HG02588 (cell line): ENCODE results near the gene NCAN.

Experiments
- ATAC-seq: cut with Tn5 transposase; IDR thresholded peaks from one replicate; pipeline ENCODE4 v1.9.1; 2021; ENCODE audit warnings: mild to moderate bottlenecking, moderate library complexity; ENCODE audit not compliant: unreplicated experiment

The NCAN gene

GRCh38 chr19:19258589-19259338 is 47.0 kb downstream of the NCAN start:
- no peak for ATAC-seq

GRCh38 chr19:19259741-19260140 is 48.0 kb downstream of the NCAN start:
- no peak for ATAC-seq

DNA sequence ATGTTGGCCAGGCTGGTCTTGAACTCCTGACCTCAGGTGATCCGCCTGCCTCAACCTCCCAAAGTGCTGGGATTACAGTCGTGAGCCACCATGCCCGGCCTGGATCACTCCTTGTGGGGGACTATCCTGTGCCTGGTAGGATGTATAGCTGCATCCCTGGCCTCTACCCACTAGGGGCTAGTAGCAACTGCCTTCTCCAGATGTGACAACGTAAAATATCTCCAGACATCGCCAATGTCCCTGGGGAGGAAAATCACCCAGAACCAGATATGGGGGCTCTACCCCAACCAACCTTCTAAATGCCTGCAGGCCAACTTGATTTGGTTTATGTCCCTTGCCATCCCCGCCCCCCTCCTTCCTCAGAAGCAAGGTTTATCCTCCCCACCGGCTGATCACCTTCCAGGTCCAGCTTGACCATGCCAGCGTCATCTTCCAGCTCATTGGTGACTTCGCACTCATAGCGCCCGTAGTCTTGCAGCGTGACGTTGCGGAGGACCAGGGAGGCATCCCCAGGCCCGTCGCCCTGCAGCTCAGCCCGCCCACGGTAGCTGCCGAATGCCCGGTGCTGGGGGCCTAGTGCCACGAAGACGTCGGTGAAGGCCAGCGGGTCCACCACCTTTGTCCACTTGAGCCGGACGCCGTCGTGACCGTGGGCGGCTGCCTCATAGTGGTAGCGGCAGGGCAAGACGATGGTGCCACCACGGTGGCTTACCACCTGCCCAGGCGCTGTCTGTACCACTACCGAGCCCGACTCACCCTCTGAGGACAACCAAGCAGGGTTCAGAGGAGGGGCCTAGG is 48.9 kb downstream of the NCAN start:
- ATAC-seq: no peak

GRCh38 chr19:19261350-19262189 is 49.8 kb downstream of the NCAN start:
- ATAC-seq: no peak

- ATAC-seq: no peak
Observed at GRCh38 chr19:19262190-19263057, 50.7 kb downstream of the NCAN start.

DNA sequence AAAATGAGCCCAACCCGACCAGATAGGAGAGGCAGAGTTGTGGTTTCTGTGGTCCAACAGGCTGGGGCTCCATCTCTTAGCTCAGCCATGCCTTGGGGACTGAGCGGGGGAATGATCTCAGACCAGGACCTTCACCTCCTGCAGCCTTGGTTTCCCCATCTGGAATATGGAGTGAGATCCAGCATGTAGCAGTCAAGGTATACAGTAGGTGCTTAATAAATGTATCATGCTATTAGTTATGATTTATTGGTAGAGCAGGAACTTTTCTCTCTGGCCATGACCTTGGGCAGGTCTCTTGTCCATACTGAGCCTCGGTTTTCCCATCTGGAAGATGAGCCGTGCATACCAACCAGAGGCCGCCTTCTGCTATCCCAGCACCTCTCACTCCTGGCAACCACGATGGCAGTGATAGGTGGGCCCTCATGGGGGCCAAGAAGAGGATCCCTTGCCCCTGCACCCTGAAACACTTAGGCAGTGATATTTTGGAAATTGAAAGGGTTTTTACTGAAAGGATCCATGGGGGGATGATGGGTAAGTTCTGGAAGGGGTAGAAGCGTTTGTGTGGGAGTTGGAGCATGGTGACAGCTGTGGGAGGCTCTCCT is 52.2 kb downstream of the NCAN start:
- ATAC-seq: no peak

GRCh38 chr19:19267305-19267704 is 55.5 kb downstream of the NCAN start:
- ATAC-seq: no peak

GRCh38 chr19:19268453-19269385 is 57.0 kb downstream of the NCAN start:
- no peak for ATAC-seq

DNA sequence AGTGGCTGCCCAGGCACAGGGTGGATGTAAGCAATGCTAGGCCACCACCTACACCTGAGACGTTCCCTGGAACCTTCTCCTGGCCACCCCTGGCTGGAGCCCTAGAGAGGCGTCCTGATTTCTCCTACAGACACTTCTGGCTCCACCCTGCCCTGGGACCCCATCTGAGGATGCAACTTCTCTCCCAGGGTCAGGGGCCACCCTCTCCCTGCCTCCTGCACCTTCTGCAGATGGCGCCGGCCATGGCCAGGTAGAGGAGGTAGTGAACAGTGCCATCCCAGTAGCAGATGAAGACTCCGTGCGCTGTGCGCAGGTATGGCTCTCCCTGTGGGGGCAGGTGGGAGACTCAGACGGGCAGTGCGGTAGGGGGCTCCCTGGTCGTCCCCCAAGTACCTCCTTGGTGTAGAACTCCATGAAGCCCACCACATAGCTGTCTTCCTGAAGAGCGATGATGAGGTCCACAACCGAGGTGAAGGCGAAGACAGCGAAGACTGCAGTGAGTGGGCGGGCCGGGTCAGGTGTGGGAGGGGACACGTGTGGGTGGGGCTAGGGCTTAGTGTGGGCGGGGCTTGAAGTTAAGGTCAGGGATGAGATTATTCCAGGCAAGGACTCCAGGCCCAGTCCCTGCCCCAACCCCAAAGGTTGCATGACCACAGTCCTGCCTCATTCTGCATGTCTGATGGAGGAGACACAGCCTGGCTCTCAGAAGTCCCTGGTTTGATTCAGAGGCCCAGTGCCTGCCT is 58.4 kb downstream of the NCAN start:
- ATAC-seq: no peak

DNA sequence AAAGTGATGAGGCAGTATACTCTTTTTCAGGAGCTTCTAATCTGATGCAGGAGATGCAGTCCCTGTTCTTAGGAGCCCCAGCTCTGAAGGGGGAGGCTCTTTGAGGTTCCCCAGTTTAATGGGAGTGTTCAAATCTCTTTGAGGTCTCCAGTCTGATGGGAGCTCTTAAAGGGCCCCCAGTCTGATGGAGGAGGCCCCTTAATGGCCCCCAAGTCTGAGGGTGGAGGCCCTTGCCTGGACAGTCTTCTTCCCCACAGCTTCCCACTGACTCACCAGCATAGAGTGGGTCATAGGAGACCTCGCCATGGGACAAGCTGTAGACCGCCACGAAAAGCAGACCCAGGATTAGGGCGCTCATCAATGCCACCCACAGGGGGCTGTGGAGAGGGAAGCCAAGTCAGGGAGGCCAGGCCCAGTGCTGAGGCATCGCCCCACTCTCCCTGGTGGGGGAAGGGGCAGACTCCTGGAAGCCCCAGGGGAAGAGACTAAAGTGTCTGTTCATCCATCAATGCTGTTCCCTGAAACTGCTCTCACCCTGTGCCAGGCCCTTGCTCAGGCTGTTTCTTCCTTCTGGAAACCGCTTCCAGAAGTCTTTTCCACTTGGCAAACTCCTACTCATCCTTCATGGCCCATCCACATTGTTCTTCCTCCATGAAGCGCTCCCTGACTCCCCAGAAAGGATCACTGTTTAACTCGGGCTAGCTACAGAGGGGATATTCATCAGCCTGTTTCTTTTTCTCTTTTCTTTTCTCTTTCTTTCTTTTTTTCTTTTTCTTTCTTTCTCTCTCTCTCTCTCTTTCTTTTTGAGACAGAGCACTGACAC is 59.2 kb downstream of the NCAN start:
- no peak for ATAC-seq

GRCh38 chr19:19271828-19272599 is 60.3 kb downstream of the NCAN start:
- ATAC-seq: no peak

DNA sequence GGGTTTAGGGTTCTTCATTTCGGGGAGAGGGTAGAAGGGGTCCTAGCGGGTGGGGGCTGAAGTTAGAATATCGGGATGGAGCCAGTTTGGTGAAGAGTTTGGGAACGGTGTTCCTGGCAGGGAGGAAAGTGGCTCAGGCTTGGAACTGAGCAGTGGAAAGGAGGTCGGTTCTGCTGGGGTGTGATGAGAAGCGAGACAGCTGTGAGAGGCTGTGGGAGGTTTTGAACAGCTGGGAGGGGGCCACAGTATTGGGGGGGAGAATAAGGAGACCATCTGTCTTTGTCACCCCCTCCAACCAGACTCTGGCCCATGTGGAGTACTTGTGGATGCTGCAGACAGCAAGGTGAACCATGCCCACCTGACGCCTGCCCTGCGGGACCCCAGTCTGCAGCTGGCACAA is 62.4 kb downstream of the NCAN start:
- no peak for ATAC-seq

- no peak for ATAC-seq
Observed at GRCh38 chr19:19274716-19275565, 63.2 kb downstream of the NCAN start.

- ATAC-seq: no peak
Observed at GRCh38 chr19:19276386-19276785, 64.6 kb downstream of the NCAN start.

- ATAC-seq: no peak
Observed at GRCh38 chr19:19276851-19277250, 65.1 kb downstream of the NCAN start.

- ATAC-seq: no peak
Observed at GRCh38 chr19:19278315-19278714, 66.6 kb downstream of the NCAN start.
